PC-3 (cell line): ENCODE results near the gene MINDY1. TPM values are rescaled to one million over a fixed set of nuclear protein-coding genes. Genes with fewer than 3 reads are reported as not detected.

Source experiments
- ATAC-seq: fragments of 200-7000 bp; cut with Tn5 transposase; 2 replicates; pipeline ENCODE4 v1.9.1; 2020; ENCODE audit warnings: mild to moderate bottlenecking, moderate library complexity
- BruUV-seq: library from RNA; stranded (reverse); fragments of 400-500 nt; replicated peaks from 2 replicates; lab custom pipeline; 2021; lab: Mats Ljungman, UMichigan
- CTCF ChIA-PET: fragments of 300-600 bp; sonication (Branson Sonifier 250); formaldehyde crosslinking; loops from one replicate; lab custom pipeline; 2022; ENCODE audit warnings: antibody characterized with exemption; lab: Charles Lee
- POLR2A ChIA-PET: fragments of 300-600 bp; sonication (Branson Sonifier 250); formaldehyde crosslinking; loops from one replicate; lab custom pipeline; 2022; ENCODE audit warnings: antibody characterized with exemption; ENCODE audit not compliant: unreplicated experiment; lab: Charles Lee
- DNase-seq: peaks from one replicate; pipeline ENCODE4 v3.0.0-alpha.2; 2015
- H2AFZ ChIP-seq: fragments of 300-600 bp; sonication (generic); 2 replicates; pipeline ENCODE4 v1.6.0; 2016; ENCODE audit warnings: antibody characterized with exemption, low read length
- H3F3A ChIP-seq: fragments of 300-600 bp; sonication (generic); one replicate; pipeline ENCODE4 v1.6.0; 2017; ENCODE audit warnings: antibody characterized with exemption, low read length, control low read depth, mild to moderate bottlenecking; ENCODE audit not compliant: unreplicated experiment
- H3K27ac ChIP-seq: fragments of 300-600 bp; sonication (generic); 2 replicates; pipeline ENCODE4 v1.5.1; 2016; ENCODE audit warnings: mild to moderate bottlenecking, low read length
- H3K27me3 ChIP-seq: fragments of 300-600 bp; sonication (generic); 2 replicates; pipeline ENCODE4 v1.6.1; 2016; ENCODE audit warnings: low read length, mixed read lengths
- H3K36me3 ChIP-seq: fragments of 300-600 bp; sonication (generic); 2 replicates; pipeline ENCODE4 v1.6.1; 2016; ENCODE audit warnings: low read depth, mixed run types, low read length, mixed read lengths
- H3K4me1 ChIP-seq: fragments of 300-600 bp; sonication (generic); 2 replicates; pipeline ENCODE4 v1.5.1; 2016; ENCODE audit warnings: low read length; ENCODE audit not compliant: insufficient read depth
- H3K4me2 ChIP-seq: fragments of 300-600 bp; sonication (generic); 2 replicates; pipeline ENCODE4 v1.6.0; 2016; ENCODE audit warnings: low read length
- H3K4me3 ChIP-seq: fragments of 300-600 bp; sonication (generic); 2 replicates; pipeline ENCODE4 v1.5.1; 2016; ENCODE audit warnings: mild to moderate bottlenecking, low read length, mixed read lengths
- H3K79me2 ChIP-seq: fragments of 300-600 bp; sonication (generic); 2 replicates; pipeline ENCODE4 v1.6.1; 2017; ENCODE audit warnings: low read length, mixed read lengths
- H3K9ac ChIP-seq: fragments of 300-600 bp; sonication (generic); 2 replicates; pipeline ENCODE4 v1.6.0; 2016; ENCODE audit warnings: mild to moderate bottlenecking, low read length
- H3K9me2 ChIP-seq: fragments of 300-600 bp; sonication (generic); replicated peaks from 2 replicates; pipeline ENCODE4 v1.6.1; 2016; ENCODE audit warnings: mixed run types, low read length, mixed read lengths
- H3K9me3 ChIP-seq: fragments of 300-600 bp; sonication (generic); 2 replicates; pipeline ENCODE4 v1.6.1; 2016; ENCODE audit warnings: low read length, mixed read lengths
- H4K20me1 ChIP-seq: fragments of 300-600 bp; sonication (generic); 2 replicates; pipeline ENCODE4 v1.6.1; 2016; ENCODE audit warnings: low read length, mixed read lengths
- EZH2 ChIP-seq: fragments of 300-600 bp; sonication (generic); IDR thresholded peaks from one replicate; pipeline ENCODE4 v1.6.1; 2017; ENCODE audit warnings: antibody characterized with exemption, mild to moderate bottlenecking, low read length; ENCODE audit not compliant: unreplicated experiment
- EZH2phosphoT487 ChIP-seq: fragments of 300-600 bp; sonication (generic); IDR thresholded peaks from 2 replicates; pipeline ENCODE4 v1.6.1; 2018; ENCODE audit warnings: mild to moderate bottlenecking, antibody characterized with exemption, low read length, borderline replicate concordance
- intact Hi-C: fragments of 100-400 bp; cut with micrococcal nuclease; formaldehyde crosslinking; loops from 2 replicates; pipeline ENCODE4 v1.9.0; 2023
- total RNA-seq: library from RNA; depleted of rRNA; stranded (reverse); fragments of >200 nt; gene quantifications from 2 replicates; pipeline ENCODE4 v1.2.3, GENCODE V29; 2014
- TF ChIP-seq, protein P1 (sequence below): fragments of 300-600 bp; sonication (generic); conservative IDR thresholded peaks from 2 replicates; pipeline ENCODE4 v1.5.1; 2017; ENCODE audit warnings: antibody characterized with exemption, low read depth, mild to moderate bottlenecking, low read length

MINDY1 gene
- total RNA-seq, 1 experiment from 2014 or later = 6.3 TPM

DNA sequence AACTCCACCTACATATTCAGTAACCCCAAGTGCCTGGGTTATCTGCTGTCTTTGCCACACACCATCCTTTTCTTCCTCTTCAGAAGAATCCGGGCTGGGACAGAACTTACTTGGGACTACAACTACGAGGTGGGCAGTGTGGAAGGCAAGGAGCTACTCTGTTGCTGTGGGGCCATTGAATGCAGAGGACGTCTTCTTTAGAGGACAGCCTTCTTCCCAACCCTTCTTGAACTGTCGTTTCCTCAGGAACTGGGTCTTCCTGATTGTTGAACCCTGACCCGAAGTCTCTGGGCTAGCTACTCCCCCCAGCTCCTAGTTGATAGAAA lies 42.6 kb downstream of the MINDY1 start:
- intact Hi-C loops = no loop called here
- Histone ChIP-seq H3K4me1 (no peaks in the 10 kb centered on the region), H4K20me1 (no peaks in the 10 kb centered on the region), H3K27ac (no peak overlapping the region), H3F3A (no peaks in the 10 kb centered on the region), H3K4me3 (no peak overlapping the region), H3K9me3 (no peaks in the 10 kb centered on the region), H3K9ac (no peak overlapping the region), H3K36me3 (peaks cover 75% of the 10 kb centered on the region), H3K4me2 (no peak overlapping the region), H3K79me2 (peaks cover 12% of the 10 kb centered on the region), H2AFZ (no peak overlapping the region), H3K27me3 (no peaks in the 10 kb centered on the region), H3K9me2 (no peaks in the 10 kb centered on the region)
- ChIA-PET CTCF (no interaction called here), POLR2A (no interaction called here)
- TF ChIP-seq EZH2 = no peak
- TF ChIP-seq EZH2phosphoT487 = no peak
- TF ChIP-seq, protein P1, sequence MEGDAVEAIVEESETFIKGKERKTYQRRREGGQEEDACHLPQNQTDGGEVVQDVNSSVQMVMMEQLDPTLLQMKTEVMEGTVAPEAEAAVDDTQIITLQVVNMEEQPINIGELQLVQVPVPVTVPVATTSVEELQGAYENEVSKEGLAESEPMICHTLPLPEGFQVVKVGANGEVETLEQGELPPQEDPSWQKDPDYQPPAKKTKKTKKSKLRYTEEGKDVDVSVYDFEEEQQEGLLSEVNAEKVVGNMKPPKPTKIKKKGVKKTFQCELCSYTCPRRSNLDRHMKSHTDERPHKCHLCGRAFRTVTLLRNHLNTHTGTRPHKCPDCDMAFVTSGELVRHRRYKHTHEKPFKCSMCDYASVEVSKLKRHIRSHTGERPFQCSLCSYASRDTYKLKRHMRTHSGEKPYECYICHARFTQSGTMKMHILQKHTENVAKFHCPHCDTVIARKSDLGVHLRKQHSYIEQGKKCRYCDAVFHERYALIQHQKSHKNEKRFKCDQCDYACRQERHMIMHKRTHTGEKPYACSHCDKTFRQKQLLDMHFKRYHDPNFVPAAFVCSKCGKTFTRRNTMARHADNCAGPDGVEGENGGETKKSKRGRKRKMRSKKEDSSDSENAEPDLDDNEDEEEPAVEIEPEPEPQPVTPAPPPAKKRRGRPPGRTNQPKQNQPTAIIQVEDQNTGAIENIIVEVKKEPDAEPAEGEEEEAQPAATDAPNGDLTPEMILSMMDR = no peak
- BruUV-seq = no TSS peak
- no peak for ATAC-seq
- DNase-seq = no peak

DNA sequence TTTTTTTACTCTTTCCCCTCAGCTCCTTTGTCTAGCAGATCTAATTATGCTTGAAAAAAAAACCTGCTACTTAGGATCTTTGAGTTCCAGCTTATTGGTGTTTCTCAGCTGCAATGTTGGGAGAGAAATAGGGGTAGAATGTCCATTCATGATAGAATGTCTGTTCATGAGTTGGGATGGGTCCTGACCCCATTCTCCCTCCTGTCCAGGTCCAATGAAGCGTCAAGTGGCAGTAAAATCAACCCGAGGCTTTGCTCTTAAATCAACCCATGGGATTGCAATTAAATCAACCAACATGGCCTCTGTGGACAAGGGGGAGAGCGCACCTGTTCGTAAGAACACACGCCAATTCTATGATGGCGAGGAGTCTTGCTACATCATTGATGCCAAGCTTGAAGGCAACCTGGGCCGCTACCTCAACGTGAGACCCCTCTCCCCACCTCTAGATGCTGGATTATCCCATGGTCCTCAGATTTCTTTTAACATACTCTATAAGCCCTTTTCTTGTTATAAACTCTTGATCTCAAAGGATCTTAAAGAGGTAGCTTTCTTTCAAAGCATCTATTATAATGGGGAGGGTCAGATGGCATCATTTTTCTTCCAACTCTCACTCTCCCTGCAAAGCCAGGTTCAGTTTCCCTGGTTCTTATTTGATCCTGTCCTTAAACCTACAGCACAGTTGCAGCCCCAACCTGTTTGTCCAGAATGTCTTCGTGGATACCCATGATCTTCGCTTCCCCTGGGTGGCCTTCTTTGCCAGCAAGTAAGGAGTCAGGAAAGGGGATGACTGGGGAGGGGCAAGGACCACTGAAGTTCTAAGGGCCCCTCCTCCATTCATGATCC lies 43.2 kb downstream of the MINDY1 start:
- no peak for ATAC-seq
- no peaks in the 10 kb centered on the region for H4K20me1 ChIP-seq
- H3K9me3 ChIP-seq = no peaks in the 10 kb centered on the region
- no peaks in the 10 kb centered on the region for H3K27me3 ChIP-seq
- no peaks in the 10 kb centered on the region for H3K9me2 ChIP-seq
- H3K36me3 ChIP-seq = peaks cover 72% of the 10 kb centered on the region
- H3K4me1 ChIP-seq = no peaks in the 10 kb centered on the region
- H3F3A ChIP-seq = no peaks in the 10 kb centered on the region
- BruUV-seq = no TSS peak
- ChIA-PET POLR2A (no interaction called here), CTCF (interaction anchor here (0.6 to 1.0 kb wide), 2 partner anchors 32 to 109 kb away, joined by 3 read pairs; no protein-coding TSS in a partner anchor)
- intact Hi-C loops = no loop called here
- TF ChIP-seq EZH2phosphoT487 (no peak), EZH2 (no peak)
- TF ChIP-seq, protein P1 = no peak
- no peak for DNase-seq
- peaks cover 6% of the 10 kb centered on the region for H3K79me2 ChIP-seq
- no peak overlapping the region for H2AFZ ChIP-seq
- H3K27ac ChIP-seq = no peak overlapping the region
- H3K4me3 ChIP-seq = no peak overlapping the region
- H3K4me2 ChIP-seq = no peak overlapping the region
- H3K9ac ChIP-seq = no peak overlapping the region

DNA sequence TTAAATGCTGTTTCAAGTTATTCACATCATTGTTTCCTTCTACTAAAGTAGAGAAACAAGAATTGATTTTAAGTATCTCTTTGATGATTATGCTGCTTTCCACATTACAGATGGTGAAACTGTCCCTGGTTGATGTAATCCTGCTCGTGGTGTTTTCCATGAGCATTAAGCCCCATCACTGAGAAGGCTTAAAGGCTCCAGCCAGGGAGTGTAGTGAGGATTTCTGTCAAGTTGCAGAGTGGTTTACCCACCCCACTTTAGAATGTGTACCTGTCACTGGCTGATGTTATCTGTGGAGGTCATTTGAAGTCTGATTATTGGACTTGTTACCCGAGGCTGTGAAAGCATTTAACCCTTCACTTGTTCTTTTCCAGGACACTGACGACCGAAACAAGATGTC lies 44.9 kb downstream of the MINDY1 start:
- no peak overlapping the region for H3K4me3 ChIP-seq
- H3K9me3 ChIP-seq = no peaks in the 10 kb centered on the region
- H3K9ac ChIP-seq = no peak overlapping the region
- H3K4me2 ChIP-seq = no peak overlapping the region
- DNase-seq (no peak), ATAC-seq (no peak)
- ChIA-PET POLR2A (no interaction called here), CTCF (no interaction called here)
- H3K27me3 ChIP-seq = no peaks in the 10 kb centered on the region
- no peaks in the 10 kb centered on the region for H3K4me1 ChIP-seq
- TF ChIP-seq, protein P1 = no peak
- TF ChIP-seq EZH2phosphoT487 (no peak), EZH2 (no peak)
- H4K20me1 ChIP-seq = no peaks in the 10 kb centered on the region
- no peaks in the 10 kb centered on the region for H3F3A ChIP-seq
- peaks cover 54% of the 10 kb centered on the region for H3K36me3 ChIP-seq
- no TSS peak for BruUV-seq
- H3K9me2 ChIP-seq = no peaks in the 10 kb centered on the region
- H3K27ac ChIP-seq = no peak overlapping the region
- no peak overlapping the region for H2AFZ ChIP-seq
- intact Hi-C loops = no loop called here
- H3K79me2 ChIP-seq = no peaks in the 10 kb centered on the region
